ENCODE results near the gene ATP2A1.

DNA sequence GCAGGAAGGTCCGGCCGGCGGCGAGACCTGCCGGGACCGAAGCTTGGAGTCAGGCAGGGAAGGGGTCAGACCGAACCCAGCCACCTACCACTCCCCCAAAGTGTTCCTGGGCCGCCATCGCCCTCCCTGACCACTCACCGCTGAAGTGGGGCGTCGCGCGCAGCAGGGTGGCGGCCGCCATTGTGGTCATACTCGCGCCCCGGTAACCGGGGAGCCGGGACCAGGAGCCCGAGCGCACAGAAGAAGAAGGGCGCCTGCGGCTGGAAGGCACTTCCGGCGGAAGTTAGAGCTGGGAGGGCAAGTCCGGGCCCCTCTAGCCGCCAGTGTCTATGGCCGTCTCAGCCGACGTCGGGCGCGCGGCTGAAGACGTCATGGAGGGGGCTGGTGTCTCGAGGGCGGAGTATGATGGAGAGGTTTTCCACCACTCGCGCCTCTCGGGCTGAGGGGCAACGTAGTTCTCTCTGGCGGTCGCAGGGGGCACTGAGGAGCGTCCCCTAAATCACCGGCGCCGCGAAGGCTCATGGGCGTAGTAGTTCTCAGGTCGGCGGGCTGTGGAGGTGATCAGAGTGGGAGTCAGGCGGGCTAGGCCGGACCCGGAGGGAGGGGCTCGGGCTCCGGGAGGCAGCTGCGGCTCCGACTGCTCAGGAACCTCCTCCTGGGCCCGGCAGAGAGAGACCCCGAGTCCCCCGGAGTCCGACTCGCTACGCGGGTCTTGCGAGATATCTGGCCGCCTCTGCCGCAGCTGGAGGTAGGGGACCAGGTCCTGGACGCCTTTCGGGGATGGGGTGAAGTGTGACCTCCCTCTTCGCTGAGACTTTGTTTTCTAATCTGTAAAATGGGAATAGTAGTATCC is 32.0 kb upstream of the ATP2A1 start, which contains the start of gene TUFM:
- TF ChIP-seq, protein P1, sequence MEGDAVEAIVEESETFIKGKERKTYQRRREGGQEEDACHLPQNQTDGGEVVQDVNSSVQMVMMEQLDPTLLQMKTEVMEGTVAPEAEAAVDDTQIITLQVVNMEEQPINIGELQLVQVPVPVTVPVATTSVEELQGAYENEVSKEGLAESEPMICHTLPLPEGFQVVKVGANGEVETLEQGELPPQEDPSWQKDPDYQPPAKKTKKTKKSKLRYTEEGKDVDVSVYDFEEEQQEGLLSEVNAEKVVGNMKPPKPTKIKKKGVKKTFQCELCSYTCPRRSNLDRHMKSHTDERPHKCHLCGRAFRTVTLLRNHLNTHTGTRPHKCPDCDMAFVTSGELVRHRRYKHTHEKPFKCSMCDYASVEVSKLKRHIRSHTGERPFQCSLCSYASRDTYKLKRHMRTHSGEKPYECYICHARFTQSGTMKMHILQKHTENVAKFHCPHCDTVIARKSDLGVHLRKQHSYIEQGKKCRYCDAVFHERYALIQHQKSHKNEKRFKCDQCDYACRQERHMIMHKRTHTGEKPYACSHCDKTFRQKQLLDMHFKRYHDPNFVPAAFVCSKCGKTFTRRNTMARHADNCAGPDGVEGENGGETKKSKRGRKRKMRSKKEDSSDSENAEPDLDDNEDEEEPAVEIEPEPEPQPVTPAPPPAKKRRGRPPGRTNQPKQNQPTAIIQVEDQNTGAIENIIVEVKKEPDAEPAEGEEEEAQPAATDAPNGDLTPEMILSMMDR (IDR thresholded peaks at IDR 0.05) = peak in 5 of 7 experiments; percentile 40 to 72 (median 59)
- no peak for TF ChIP-seq EP300 (IDR thresholded peaks at IDR 0.05)
- peak in 1 of 4 donors; percentile 6 for TF ChIP-seq POLR2A (IDR thresholded peaks at IDR 0.05)
- peak; percentile 63 to 92 (median 89) for TF ChIP-seq POLR2AphosphoS5 (IDR thresholded peaks at IDR 0.05)
